Brain microvascular endothelial cell (primary cell): ENCODE results near the gene FAM136A.

Source experiments
- DNase-seq: peaks from one replicate; pipeline ENCODE4 v3.0.0-alpha.2; 2020
- H3K27ac ChIP-seq: fragments of 250-450 bp; sonication (Bioruptor Pico); 2 replicates; pipeline ENCODE4 v1.5.1; 2020; ENCODE audit warnings: mild to moderate bottlenecking, moderate library complexity
- H3K27me3 ChIP-seq: fragments of 250-450 bp; sonication (Bioruptor Pico); replicated peaks from 2 replicates; pipeline ENCODE4 v1.5.1; 2020; ENCODE audit warnings: mild to moderate bottlenecking
- H3K36me3 ChIP-seq: fragments of 250-450 bp; sonication (Bioruptor Pico); replicated peaks from 2 replicates; pipeline ENCODE4 v1.5.1; 2020; ENCODE audit warnings: mild to moderate bottlenecking
- H3K4me3 ChIP-seq: 2 replicates; pipeline ENCODE4 v1.5.1; 2011; ENCODE audit warnings: low read depth, mild to moderate bottlenecking, control low read depth, low read length, moderate library complexity
- CTCF ChIP-seq: IDR thresholded peaks from 2 replicates; pipeline ENCODE4 v1.5.1; 2011; ENCODE audit warnings: low read depth, mild to moderate bottlenecking, moderate library complexity, low read length, control low read depth, inconsistent platforms; ENCODE audit errors: missing control alignments
- in situ Hi-C: cut with HindIII; loops from 2 replicates; pipeline ENCODE4 v1.10.0; 2017; ENCODE audit warnings: low sequenced_read_pairs, low pct_ligation_motif_present

FAM136A gene

DNA sequence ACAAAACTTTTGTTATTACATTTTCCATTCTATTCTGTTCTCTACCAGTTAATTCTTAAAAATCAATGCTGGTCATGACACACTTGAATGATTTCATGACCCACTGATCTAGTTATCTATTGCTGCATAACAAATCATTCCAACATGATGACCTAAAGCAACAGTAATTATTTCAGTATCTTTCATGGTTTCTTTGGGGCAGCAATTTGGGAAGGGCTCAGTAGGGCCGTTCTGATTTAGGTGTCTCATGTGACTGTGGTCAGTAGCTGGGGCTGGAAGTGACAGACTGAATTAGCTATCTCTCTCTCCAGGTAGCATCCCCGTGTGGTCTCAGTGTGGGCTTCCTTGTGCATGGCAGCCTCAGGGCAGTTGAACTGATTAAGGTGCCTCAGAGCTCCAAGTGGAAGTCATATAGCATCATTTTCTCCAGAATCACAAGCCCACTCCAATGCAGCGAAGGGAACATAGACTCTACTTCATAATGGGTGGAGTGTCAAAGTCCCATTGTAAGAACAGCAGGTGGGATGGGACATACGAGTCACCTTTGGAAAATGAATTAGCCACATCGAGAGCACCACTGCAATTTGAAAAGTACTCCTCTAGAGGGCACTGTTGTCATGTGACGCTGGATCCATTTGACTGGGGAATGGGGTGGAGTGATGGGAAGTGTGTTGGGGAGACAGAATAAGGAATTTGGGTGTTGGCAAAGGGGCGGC, 39.1 kb upstream of the FAM136A start:
- TF ChIP-seq CTCF = peak; percentile 81
- in situ Hi-C loops = no loop called here
- Histone ChIP-seq H3K27ac (no peak overlapping the region), H3K4me3 (no peak overlapping the region), H3K36me3 (no peaks in the 10 kb centered on the region), H3K27me3 (no peaks in the 10 kb centered on the region)
- DNase-seq = peak; percentile 31

- in situ Hi-C loops = no loop called here
- H3K27ac ChIP-seq = no peak overlapping the region
- H3K27me3 ChIP-seq = no peaks in the 10 kb centered on the region
- no peak overlapping the region for H3K4me3 ChIP-seq
- TF ChIP-seq CTCF = no peak
- no peaks in the 10 kb centered on the region for H3K36me3 ChIP-seq
- no peak for DNase-seq
These were observed 38.2 kb upstream of the FAM136A start for GRCh38 chr2:70340075-70340474.

GRCh38 chr2:70336552-70336951, 34.7 kb upstream of the FAM136A start:
- Histone ChIP-seq H3K36me3 (no peaks in the 10 kb centered on the region), H3K4me3 (no peak overlapping the region), H3K27me3 (no peaks in the 10 kb centered on the region), H3K27ac (no peak overlapping the region)
- DNase-seq = no peak
- no peak for TF ChIP-seq CTCF
- in situ Hi-C loops = no loop called here

- H3K36me3 ChIP-seq = no peaks in the 10 kb centered on the region
- in situ Hi-C loops = no loop called here
- no peak for TF ChIP-seq CTCF
- no peaks in the 10 kb centered on the region for H3K27me3 ChIP-seq
- no peak overlapping the region for H3K27ac ChIP-seq
- no peak overlapping the region for H3K4me3 ChIP-seq
- no peak for DNase-seq
These were observed 29.1 kb upstream of the FAM136A start for GRCh38 chr2:70331012-70331411.

DNA sequence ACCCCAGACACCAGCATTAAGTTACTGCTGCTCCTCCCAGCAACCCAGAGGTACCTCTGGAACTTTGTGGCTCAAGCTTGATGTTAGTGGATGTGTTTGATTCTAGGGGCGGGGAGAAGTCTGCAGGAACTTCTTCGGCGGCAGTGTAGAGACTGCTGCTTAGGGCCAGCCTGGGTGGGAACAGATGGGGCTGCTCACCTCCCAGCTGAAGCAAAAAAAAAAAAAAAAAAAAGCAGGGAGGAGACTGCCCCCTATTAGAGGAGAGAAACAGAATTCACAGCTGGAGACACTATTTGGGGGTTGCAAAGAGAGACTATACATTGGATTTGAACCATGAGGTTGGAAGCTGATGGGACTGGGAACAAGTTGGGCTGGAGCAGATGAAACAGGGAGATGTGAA, 28.6 kb upstream of the FAM136A start:
- in situ Hi-C loops = no loop called here
- Histone ChIP-seq H3K4me3 (no peak overlapping the region), H3K27ac (no peak overlapping the region), H3K36me3 (no peaks in the 10 kb centered on the region), H3K27me3 (no peaks in the 10 kb centered on the region)
- TF ChIP-seq CTCF = no peak
- DNase-seq = no peak
